GM12878 (cell line): Measurements from ENCODE around the gene CR2. TPM values are rescaled to one million over a fixed set of nuclear protein-coding genes. Genes with fewer than 3 reads are reported as not detected.

Experiments used
- ATAC-seq: fragments of 200-7000 bp; cut with Tn5 transposase; 3 replicates; pipeline ENCODE4 v1.9.1; 2020; ENCODE audit warnings: mild to moderate bottlenecking, moderate library complexity
- BruUV-seq: library from RNA; stranded (reverse); fragments of 400-500 nt; replicated peaks from 2 replicates; lab custom pipeline; 2021; lab: Mats Ljungman, UMichigan
- CTCF ChIA-PET: fragments of 300-600 bp; sonication (Branson Sonifier 250); formaldehyde crosslinking; extraction: SDS; loops from one replicate; lab custom pipeline; 2021; ENCODE audit warnings: inconsistent platforms; lab: Yijun Ruan, JAX
- POLR2A ChIA-PET: fragments of 350-600 bp; formaldehyde crosslinking; extraction: SDS; loops from one replicate; lab custom pipeline; 2021; ENCODE audit warnings: inconsistent platforms; lab: Charles Lee
- RAD21 ChIA-PET: fragments of 300-600 bp; sonication (Branson Sonifier 250); formaldehyde crosslinking; loops from one replicate; lab custom pipeline; 2023; ENCODE audit warnings: antibody characterized with exemption; ENCODE audit not compliant: unreplicated experiment; lab: Charles Lee
- SMC1A ChIA-PET: fragments of 300-600 bp; sonication (Branson Sonifier 250); formaldehyde crosslinking; loops from one replicate; lab custom pipeline; 2023; ENCODE audit not compliant: unreplicated experiment, uncharacterized antibody; lab: Charles Lee
- DNase-seq: peaks from one replicate; pipeline ENCODE4 v3.0.0-alpha.2; 2011; ENCODE audit warnings: low read depth, low spot score
- FAIRE-seq: peaks from 3 replicates; lab custom pipeline; 2011; peaks lifted over from hg19 to GRCh38; lab: Jason Lieb, UNC
- H2AFZ ChIP-seq: 2 replicates; pipeline ENCODE4 v1.6.0; 2011; ENCODE audit warnings: low read depth, low read length, control low read depth; ENCODE audit not compliant: control insufficient read depth
- H3K27ac ChIP-seq: 2 replicates; pipeline ENCODE4 v1.5.1; 2011; ENCODE audit warnings: control low read depth; ENCODE audit not compliant: control insufficient read depth, insufficient read depth
- H3K27me3 ChIP-seq, 2 experiments: replicated peaks in 1 of 2; 2 replicates each; pipeline versions ENCODE4 v1.6.0 to v1.6.1; 2011; ENCODE audit warnings: low read length in 1 of 2; ENCODE audit not compliant: control insufficient read depth in 2 of 2, insufficient read depth in 2 of 2
- H3K36me3 ChIP-seq, 2 experiments: 2 replicates each; pipeline ENCODE4 v1.5.1; 2011; ENCODE audit warnings: low read length in 1 of 2; ENCODE audit not compliant: control insufficient read depth in 2 of 2, insufficient read depth in 2 of 2
- H3K4me1 ChIP-seq: 2 replicates; pipeline ENCODE4 v1.6.1; 2011; ENCODE audit warnings: mild to moderate bottlenecking, low read length, moderate library complexity, mixed read lengths; ENCODE audit not compliant: control insufficient read depth, insufficient read depth
- H3K4me2 ChIP-seq: 2 replicates; pipeline ENCODE4 v1.6.0; 2011; ENCODE audit warnings: control low read depth; ENCODE audit not compliant: control insufficient read depth, insufficient read depth
- H3K4me3 ChIP-seq: fragments of 200-600 bp; sonication (generic); 2 replicates; pipeline ENCODE4 v1.5.1; 2016
- H3K79me2 ChIP-seq: 2 replicates; pipeline ENCODE4 v1.6.0; 2011; ENCODE audit warnings: low read length; ENCODE audit not compliant: control insufficient read depth, insufficient read depth
- H3K9ac ChIP-seq: 2 replicates; pipeline ENCODE4 v1.8.0; 2011; ENCODE audit warnings: low read length, control low read depth, mixed read lengths; ENCODE audit not compliant: control insufficient read depth, insufficient read depth
- H3K9me3 ChIP-seq: replicated peaks from 3 replicates; pipeline ENCODE4 v1.5.1; 2011; ENCODE audit warnings: mild to moderate bottlenecking, low read length; ENCODE audit not compliant: control insufficient read depth, insufficient read depth
- H4K20me1 ChIP-seq: 2 replicates; pipeline ENCODE4 v1.6.0; 2011; ENCODE audit not compliant: control insufficient read depth, insufficient read depth
- CBX5 ChIP-seq: sonication (generic); IDR thresholded peaks from 2 replicates; pipeline ENCODE4 v1.6.1; 2016; ENCODE audit warnings: low read depth, moderate library complexity, mild to moderate bottlenecking, inconsistent platforms
- EP300 ChIP-seq, 2 experiments: fragments of 150-350 bp in 1 of 2; IDR thresholded peaks; 2 replicates each; pipeline ENCODE4 v1.6.1; 2011 to 2012; ENCODE audit warnings: low read depth in 2 of 2, low read length in 2 of 2, borderline replicate concordance in 1 of 2, improper control_type of control experiment in 1 of 2, inconsistent platforms in 1 of 2; ENCODE audit not compliant: control insufficient read depth in 1 of 2
- ETV6 ChIP-seq, 2 experiments: fragments of 450-650 bp in 1 of 2; IDR thresholded peaks in 1 of 2; conservative IDR thresholded peaks in 1 of 2; 2 replicates each; pipeline ENCODE4 v1.6.1; 2014; ENCODE audit warnings: antibody characterized with exemption in 1 of 2, borderline replicate concordance in 1 of 2, low read depth in 1 of 2, mild to moderate bottlenecking in 1 of 2, moderate library complexity in 1 of 2
- GATAD2B ChIP-seq: fragments of 450-650 bp; conservative IDR thresholded peaks from 2 replicates; pipeline ENCODE4 v1.6.1; 2017; ENCODE audit warnings: low read depth, mild to moderate bottlenecking, moderate library complexity
- SREBF2 ChIP-seq: IDR thresholded peaks from 2 replicates; pipeline ENCODE4 v1.6.1; 2012; ENCODE audit warnings: mild to moderate bottlenecking, low read length
- ZNF622 ChIP-seq: fragments of 450-650 bp; IDR thresholded peaks from 2 replicates; pipeline ENCODE4 v1.6.1; 2017; ENCODE audit warnings: mild to moderate bottlenecking, inconsistent platforms
- WGBS: methylation state at CpG from one replicate; pipeline ENCODE4 v1.1.6; 2016; ENCODE audit warnings: low lambda C conversion rate; ENCODE audit not compliant: insufficient replicate concordance, insufficient coverage; ENCODE audit errors: missing lambda C conversion rate; 5-methylcytosine and 5-hydroxymethylcytosine counted together
- in situ Hi-C: fragments of 300-500 bp; cut with MboI; formaldehyde crosslinking; loops from 9 replicates; pipeline ENCODE4 v1.14.3; 2018; ENCODE audit warnings: mixed read lengths
- intact Hi-C: fragments of 100-400 bp; cut with micrococcal nuclease; formaldehyde crosslinking; loops from one replicate; pipeline ENCODE4 v1.14.2; 2022; ENCODE audit not compliant: unreplicated experiment
- polyA plus RNA-seq, 11 experiments: library from polyadenylated mRNA; depleted of rRNA in 4 of 11; unstranded in 6 of 11; stranded (reverse) in 5 of 11; fragments of >200 nt; fragmentation: Nextera tagmentation in 4 of 11; fragmentation: Illumina TruSeq in 1 of 11; extraction: Ambion mirVana in 4 of 11; extraction: Trizol in 1 of 11; gene quantifications; 1 replicate in 1 of 11; 2 replicates in 10 of 11; pipeline versions ENCODE4 v1.2.1 to v1.2.3, GENCODE V29; 2011 to 2016; ENCODE audit warnings: inconsistent platforms in 2 of 11, missing spikeins in 2 of 11, low read depth in 1 of 11
- total RNA-seq, 4 experiments: library from RNA; depleted of rRNA in 3 of 4; stranded (reverse); fragments of >200 nt in 3 of 4; fragmentation: Illumina TruSeq in 1 of 4; extraction: Trizol in 1 of 4; gene quantifications; 2 replicates each; pipeline versions ENCODE4 v1.2.1 to v1.2.3, GENCODE V29; 2013 to 2021
- TF ChIP-seq, protein P1 (sequence below): IDR thresholded peaks from 2 replicates; pipeline ENCODE4 v1.6.1; 2011; ENCODE audit warnings: low read depth, low read length, improper control_type of control experiment, borderline replicate concordance

Gene CR2
- total and polyA plus RNA-seq, 10 of the 15 experiments (the other 5 are each of a cell fraction or from before 2014, with no cell fraction given) = 2.2 to 72.8 (median 50.6) TPM

DNA sequence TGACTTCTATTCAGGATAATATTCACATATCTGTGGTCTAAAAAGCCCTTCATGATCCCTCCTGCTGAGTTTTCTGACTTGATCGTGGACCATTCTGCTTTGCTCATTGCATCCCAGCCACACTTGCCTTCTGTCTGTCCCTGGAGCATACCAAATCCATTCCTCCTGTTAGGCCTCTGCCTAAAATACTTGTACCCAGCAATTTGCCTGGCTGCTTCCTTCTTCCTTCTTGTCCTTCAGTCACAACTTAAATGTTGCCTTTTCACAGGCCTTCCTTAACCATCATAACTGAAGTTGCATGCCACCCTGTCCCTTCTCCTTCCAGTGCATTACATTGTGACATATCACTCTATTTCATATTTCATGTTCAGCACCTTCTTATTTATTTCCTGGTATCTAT, 4.3 kb downstream of the CR2 start:
- no peak for DNase-seq
- H3K36me3 ChIP-seq = no peaks in the 10 kb centered on the region
- WGBS = 0% methylated on average over 1 of the region's 1 CpG
- ChIA-PET SMC1A (no interaction called here), CTCF (no interaction called here), RAD21 (no interaction called here), POLR2A (no interaction called here)
- intact Hi-C loops (no loop called here), in situ Hi-C loops (no loop called here)
- no peak for ATAC-seq
- no peaks in the 10 kb centered on the region for H3K27me3 ChIP-seq
- H3K4me3 ChIP-seq = no peak overlapping the region
- BruUV-seq = no TSS peak
- H3K9ac ChIP-seq = no peak overlapping the region
- H2AFZ ChIP-seq = no peak overlapping the region
- TF ChIP-seq, protein P1, sequence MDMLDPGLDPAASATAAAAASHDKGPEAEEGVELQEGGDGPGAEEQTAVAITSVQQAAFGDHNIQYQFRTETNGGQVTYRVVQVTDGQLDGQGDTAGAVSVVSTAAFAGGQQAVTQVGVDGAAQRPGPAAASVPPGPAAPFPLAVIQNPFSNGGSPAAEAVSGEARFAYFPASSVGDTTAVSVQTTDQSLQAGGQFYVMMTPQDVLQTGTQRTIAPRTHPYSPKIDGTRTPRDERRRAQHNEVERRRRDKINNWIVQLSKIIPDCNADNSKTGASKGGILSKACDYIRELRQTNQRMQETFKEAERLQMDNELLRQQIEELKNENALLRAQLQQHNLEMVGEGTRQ = no peak
- TF ChIP-seq CBX5 (no peak), SREBF2 (no peak), ETV6 (conservative IDR thresholded peaks at IDR 0.05 in 1 of 2, IDR thresholded peaks at IDR 0.05 in 1 of 2; ENCODE audit: borderline replicate concordance in 1 of 2, low read depth in 1 of 2) (no peak), GATAD2B (no peak), ZNF622 (no peak), EP300 (IDR thresholded peaks at IDR 0.05; ENCODE audit: borderline replicate concordance in 1 of 2, control insufficient read depth in 1 of 2, low read depth in 2 of 2, low read length in 2 of 2) (no peak)
- no peak for FAIRE-seq
- H4K20me1 ChIP-seq = no peaks in the 10 kb centered on the region
- no peak overlapping the region for H3K27ac ChIP-seq
- H3K4me1 ChIP-seq = peaks cover 15% of the 10 kb centered on the region
- no peaks in the 10 kb centered on the region for H3K9me3 ChIP-seq
- no peak overlapping the region for H3K4me2 ChIP-seq
- peaks cover 31% of the 10 kb centered on the region for H3K79me2 ChIP-seq
